Measurements from ENCODE around the gene MCEE.
A peak's percentile ranks its signal among the peaks of the same experiment; 100 is the strongest.
"Not testable (repeated sequence)": the region's sequence is repeated elsewhere in the genome, so short reads cannot be mapped to it uniquely, and the experiment has no call there.

Gene MCEE

DNA sequence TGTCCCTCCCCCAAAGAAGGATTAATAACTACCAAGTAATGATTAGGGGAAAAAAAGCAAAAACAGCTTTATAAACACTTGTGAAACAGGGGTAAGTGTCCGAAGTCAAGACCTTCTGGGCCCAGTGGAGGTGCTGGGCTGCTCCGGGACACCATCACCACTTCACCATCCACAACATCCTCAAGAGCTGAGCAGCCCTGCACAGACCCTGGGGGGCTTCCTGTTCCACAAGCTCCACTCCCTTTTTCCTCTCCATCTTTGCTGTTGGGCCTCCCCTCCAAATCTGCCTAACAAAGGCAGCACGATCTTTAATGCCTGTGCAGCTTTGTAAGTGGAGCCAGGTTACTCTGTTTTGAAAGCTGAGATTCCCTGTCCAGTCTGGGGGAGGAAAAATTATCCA is 46.7 kb downstream of the MCEE start:
- DNase-seq (ENCODE audit: low read depth in 1 of 2, low spot score in 1 of 2): not testable (repeated sequence)

- DNase-seq (ENCODE audit: low read depth in 1 of 2, low spot score in 1 of 2): peak in 1 of 2 donors; percentile 10
Measured at GRCh38 chr2:71082402-71083252, 47.4 kb downstream of the MCEE start.

DNA sequence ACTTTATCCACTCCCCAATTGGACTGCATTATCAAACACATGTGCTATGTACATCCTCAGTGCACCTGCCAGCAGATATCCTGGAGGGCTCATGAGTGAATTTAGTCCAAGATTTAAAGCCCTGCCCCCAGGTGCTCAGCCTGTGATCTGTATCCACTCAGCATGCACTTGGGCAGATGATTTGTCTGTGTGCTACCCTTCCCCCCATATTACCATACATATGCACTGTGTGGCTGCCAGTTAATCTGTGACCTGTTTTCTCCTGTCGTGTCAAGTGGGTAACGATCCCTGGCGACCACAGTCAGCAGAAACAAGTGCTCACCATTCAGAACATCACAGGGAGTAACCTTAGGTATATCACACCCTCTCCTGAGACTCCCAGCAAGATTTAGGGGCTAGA is 51.4 kb downstream of the MCEE start:
- no peak for DNase-seq (ENCODE audit: low read depth in 1 of 2, low spot score in 1 of 2)

- DNase-seq (ENCODE audit: low read depth in 1 of 2, low spot score in 1 of 2): no peak
Measured at GRCh38 chr2:71074893-71075395, 55.1 kb downstream of the MCEE start.

GRCh38 chr2:71073475-71073874 is 56.6 kb downstream of the MCEE start:
- DNase-seq (ENCODE audit: low read depth in 1 of 2, low spot score in 1 of 2): no peak

DNA sequence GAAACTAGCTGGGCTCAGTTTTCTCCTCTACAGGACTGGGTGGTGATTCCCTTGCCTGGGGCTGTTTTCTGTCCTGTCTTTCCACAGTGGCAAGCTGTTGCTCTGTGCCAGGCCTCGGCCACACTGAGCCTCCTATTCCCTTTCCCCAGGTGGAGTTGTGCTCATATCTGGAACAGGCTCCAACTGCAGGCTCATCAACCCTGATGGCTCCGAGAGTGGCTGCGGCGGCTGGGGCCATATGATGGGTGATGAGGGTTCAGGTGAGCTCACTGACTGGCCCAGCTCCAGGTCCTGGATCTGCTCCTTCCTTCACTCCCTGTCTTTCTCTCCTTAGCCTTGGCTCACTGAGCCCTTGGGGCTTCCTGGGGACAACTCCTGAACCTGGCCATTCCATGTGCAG is 57.5 kb downstream of the MCEE start:
- no peak for DNase-seq (ENCODE audit: low read depth in 1 of 2, low spot score in 1 of 2)

GRCh38 chr2:71071681-71072398 is 58.2 kb downstream of the MCEE start:
- peak; percentile 30 to 40 for DNase-seq (ENCODE audit: low read depth in 1 of 2, low spot score in 1 of 2)

DNA sequence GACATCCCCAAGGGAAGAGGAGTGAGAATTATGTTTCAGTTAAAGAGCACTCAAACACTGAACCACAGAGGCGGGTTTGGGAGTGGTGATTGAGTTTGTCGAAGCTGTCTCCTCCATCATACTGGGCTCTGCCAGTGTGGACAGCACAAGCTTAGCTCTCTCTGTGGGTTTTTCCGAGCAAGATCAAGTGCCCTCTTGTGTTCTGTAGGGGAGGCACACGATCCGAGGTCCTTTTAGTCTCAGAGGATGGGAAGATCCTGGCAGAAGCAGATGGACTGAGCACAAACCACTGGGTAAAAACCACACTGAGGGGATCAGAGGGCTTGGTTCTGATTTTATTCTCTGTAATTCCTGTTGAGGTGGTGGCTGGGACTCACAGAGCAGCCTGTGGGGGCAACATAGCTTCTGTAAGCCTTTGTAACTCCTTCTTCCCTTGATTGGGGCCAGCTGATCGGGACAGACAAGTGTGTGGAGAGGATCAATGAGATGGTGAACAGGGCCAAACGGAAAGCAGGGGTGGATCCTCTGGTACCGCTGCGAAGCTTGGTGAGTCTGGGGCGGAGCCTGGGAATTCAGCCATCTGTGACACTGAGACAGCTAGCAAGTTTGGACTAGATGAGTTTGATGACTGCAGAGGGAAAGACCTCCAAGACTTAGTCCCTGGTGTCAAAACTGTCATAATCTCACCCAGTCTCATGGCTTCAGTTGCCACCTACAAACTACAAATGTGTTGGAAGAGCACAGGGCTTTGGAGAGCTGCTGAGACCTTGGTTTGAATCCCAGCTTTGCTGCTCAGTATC is 59.5 kb downstream of the MCEE start:
- DNase-seq (ENCODE audit: low read depth in 1 of 2, low spot score in 1 of 2): no peak

DNA sequence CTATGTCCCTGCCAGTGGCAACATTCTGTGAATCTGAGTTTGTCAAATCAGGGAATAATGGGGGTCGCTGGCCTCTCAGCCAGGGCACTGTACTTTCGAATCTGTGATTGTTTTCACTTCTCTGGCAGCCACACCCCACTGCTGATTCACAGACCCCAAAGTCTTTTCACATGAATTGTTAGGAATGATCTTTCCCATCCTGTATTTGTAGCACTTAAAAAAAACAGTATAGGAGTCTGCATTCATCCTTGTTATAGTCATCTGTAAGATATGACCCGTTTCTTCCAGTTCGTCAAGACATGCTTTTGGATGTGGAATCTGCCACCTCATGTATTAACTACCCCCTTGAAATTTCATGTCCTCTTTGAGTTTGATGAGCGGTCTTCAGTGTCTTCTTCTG is 60.7 kb downstream of the MCEE start:
- no peak for DNase-seq (ENCODE audit: low read depth in 1 of 2, low spot score in 1 of 2)

DNA sequence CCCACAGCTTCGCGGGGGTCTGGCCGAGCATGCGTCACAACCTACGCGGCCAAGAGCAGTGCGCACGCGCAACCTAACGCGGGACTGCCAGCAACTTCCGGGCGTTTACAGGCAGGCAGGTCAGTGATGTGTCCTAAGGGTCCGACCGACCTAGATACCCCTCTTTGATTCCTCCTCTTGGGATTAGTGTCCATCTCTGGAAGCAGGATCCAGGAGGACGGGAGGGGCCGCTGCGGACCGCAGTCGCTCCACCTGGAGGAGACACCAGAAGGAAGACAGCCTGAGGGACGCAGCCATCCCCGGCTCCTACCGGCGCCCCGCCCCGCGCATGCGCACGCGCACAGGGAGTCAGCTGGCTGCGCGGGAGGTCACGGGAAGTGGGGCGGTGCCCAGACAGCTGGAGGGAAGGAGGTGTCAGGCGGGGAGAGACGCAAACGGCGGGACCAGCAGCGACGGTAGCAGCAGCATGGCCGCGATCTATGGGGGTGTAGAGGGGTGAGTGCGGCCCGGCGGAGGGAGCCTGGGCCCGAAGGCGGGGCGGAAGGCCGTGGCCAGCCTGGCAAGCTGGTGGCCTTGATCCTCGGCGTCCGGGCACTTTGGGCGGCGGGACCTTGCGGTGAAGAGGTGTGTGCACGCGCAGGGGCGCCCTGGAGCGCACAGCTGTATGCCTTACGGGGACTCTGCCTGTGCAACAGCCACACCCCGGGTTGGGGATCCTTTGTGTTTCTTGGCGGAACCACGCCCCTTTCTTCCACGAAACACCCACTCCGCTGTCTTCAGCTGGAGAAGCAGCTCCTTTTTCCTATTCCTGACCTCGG is 61.6 kb downstream of the MCEE start, which contains the start of gene NAGK:
NAGK (plus strand) TSS at position 431 of the 818 bp plus-strand sequence; CDS start at position 467, 36 bp downstream.
- DNase-seq (ENCODE audit: low read depth in 1 of 2, low spot score in 1 of 2): peak; percentile 92 to 97

DNA sequence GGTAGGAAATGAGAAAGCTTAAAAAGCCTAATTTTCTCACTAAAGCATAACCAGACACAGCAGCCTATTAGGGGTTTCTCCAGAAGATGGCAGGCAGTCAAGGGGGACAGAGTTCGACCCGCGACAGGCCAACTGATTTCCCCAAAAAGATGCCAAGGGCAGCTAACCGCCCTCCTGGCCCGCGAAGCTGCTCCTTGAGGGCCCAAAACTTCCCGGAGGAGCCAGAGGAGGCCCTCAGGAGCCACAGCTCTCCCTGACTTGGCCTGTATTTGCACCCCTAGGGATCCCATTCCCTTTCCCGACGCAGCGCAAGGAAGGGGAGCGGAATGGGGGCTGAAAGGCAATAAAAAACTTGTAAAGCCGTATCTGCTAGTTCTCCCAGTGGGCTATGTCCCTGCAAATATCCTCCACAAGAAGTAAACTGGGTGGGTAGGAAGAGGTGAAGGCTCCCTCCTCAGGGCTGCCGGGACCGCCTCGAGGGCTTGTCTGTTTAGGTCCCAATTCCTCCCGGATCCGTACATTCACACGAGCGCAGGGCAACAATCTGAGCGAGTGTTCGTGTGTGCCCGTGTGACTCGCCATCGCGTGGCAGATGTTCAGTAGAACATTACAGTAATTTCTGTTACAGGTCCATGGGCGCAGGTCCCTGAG is 62.3 kb downstream of the MCEE start:
- peak in 1 of 2 donors; percentile 2 for DNase-seq (ENCODE audit: low read depth in 1 of 2, low spot score in 1 of 2)

DNA sequence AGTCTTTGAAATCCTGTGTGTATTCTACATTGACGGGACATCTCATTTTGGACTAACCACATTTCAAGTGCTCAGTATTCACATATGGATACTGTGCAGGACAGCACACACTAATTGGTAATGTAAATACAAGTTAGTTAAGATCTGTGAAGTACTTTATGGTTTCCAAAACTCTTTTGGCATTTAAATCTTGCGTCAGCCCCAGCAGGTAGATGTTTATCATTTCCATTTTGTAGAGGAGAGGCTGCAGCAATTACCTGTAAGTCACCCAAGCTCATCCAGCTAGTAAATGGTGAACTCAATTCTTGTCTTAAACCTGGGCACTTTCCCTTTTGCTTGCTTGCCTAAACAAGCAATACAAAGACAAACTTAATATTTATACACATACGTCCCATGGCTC is 63.2 kb downstream of the MCEE start:
- DNase-seq (ENCODE audit: low read depth in 1 of 2, low spot score in 1 of 2): no peak

DNA sequence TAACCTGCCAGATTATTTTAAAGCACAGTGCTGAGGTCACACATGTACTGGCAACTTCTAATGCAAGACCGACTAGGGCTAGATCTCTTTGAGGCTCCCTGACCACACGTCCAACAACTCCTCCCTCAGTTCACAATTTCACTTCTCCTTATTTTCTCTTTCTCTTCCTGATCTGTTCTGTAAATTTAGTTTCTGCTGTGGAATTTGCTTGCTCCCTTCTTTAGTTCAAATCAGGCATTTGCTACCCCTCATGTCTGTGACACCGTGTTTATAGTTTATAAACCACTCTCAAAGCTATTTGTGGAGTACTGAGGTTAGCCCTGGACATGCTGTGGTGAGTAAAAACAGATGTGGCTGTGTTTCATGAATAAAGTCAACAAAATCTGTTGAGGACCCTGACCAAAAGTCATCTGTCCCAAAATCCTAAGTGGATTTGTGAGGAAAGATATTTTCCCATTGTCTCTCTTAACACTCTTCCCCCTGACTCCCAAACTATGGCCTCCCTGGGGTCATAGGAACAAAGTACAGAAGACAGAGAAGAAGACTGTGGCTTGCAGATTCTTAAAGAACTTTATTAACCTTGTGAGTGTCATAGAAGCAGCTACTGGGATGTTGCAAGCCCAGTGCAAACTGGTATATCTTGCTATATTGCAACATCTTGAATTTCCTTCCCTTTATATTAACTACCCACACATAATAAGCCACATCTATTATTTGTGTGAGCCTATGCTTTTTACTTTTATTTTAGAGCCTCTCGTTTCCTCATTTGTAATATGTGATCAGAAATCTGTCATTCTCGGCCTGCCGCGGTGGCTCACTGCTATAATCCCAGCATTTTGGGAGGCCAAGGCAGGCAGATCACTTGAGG is 65.0 kb downstream of the MCEE start:
- DNase-seq (ENCODE audit: low read depth in 1 of 2, low spot score in 1 of 2): no peak

GRCh38 chr2:71064110-71064611 is 65.9 kb downstream of the MCEE start:
- no peak for DNase-seq (ENCODE audit: low read depth in 1 of 2, low spot score in 1 of 2)

GRCh38 chr2:71063216-71063615 is 66.8 kb downstream of the MCEE start:
- DNase-seq (ENCODE audit: low read depth in 1 of 2, low spot score in 1 of 2): no peak

GRCh38 chr2:71060871-71061270 is 69.2 kb downstream of the MCEE start:
- DNase-seq (ENCODE audit: low read depth in 1 of 2, low spot score in 1 of 2): no peak

- no peak for DNase-seq (ENCODE audit: low read depth in 1 of 2, low spot score in 1 of 2)
Measured at GRCh38 chr2:71060211-71060610, 69.8 kb downstream of the MCEE start.
